Neural progenitor cell (in vitro differentiated cells): ENCODE data around the gene RAI1. TPM values are rescaled to one million over a fixed set of nuclear protein-coding genes. Genes with fewer than 3 reads are reported as not detected.

Source experiments
- DNase-seq: peaks from one replicate; pipeline ENCODE4 v3.0.0-alpha.2; 2016; ENCODE audit warnings: low spot score
- H2AFZ ChIP-seq: fragments of 200-600 bp; sonication (generic); replicated peaks from 2 replicates; pipeline ENCODE4 v1.6.1; 2016; ENCODE audit warnings: antibody characterized with exemption
- H3F3A ChIP-seq: fragments of 200-600 bp; sonication (generic); 2 replicates; pipeline ENCODE4 v1.6.1; 2016; ENCODE audit warnings: antibody characterized with exemption, low read depth
- H3K27ac ChIP-seq: fragments of 200-600 bp; sonication (generic); 2 replicates; pipeline ENCODE4 v1.5.1; 2016; ENCODE audit warnings: mild to moderate bottlenecking
- H3K27me3 ChIP-seq: fragments of 200-600 bp; sonication (generic); 2 replicates; pipeline ENCODE4 v1.6.1; 2016; ENCODE audit warnings: mild to moderate bottlenecking, moderate library complexity
- H3K36me3 ChIP-seq: fragments of 200-600 bp; sonication (generic); 2 replicates; pipeline ENCODE4 v1.5.1; 2016
- H3K4me1 ChIP-seq: fragments of 200-600 bp; sonication (generic); 2 replicates; pipeline ENCODE4 v1.6.1; 2016; ENCODE audit warnings: mixed run types
- H3K4me2 ChIP-seq: fragments of 200-600 bp; sonication (generic); 2 replicates; pipeline ENCODE4 v1.6.1; 2016
- H3K4me3 ChIP-seq: fragments of 200-600 bp; sonication (generic); 2 replicates; pipeline ENCODE4 v1.5.1; 2016
- H3K79me2 ChIP-seq: fragments of 200-600 bp; sonication (generic); 2 replicates; pipeline ENCODE4 v1.6.1; 2016; ENCODE audit warnings: low read depth
- H3K9ac ChIP-seq: fragments of 200-600 bp; sonication (generic); 2 replicates; pipeline ENCODE4 v1.6.1; 2016
- H3K9me3 ChIP-seq: fragments of 200-600 bp; sonication (generic); 2 replicates; pipeline ENCODE4 v1.5.1; 2016; ENCODE audit warnings: low read depth
- H4K20me1 ChIP-seq: fragments of 200-600 bp; sonication (generic); 2 replicates; pipeline ENCODE4 v1.6.1; 2016; ENCODE audit warnings: low read depth
- H3K27ac Mint-ChIP-seq: 3 replicates; pipeline ENCODE4 v1.8.0; 2021; ENCODE audit warnings: mixed read lengths
- H3K27me3 Mint-ChIP-seq: 2 replicates; pipeline ENCODE4 v1.8.0; 2022; ENCODE audit warnings: low read depth, mild to moderate bottlenecking, inconsistent platforms, moderate library complexity, mixed read lengths; ENCODE audit not compliant: insufficient read depth
- H3K36me3 Mint-ChIP-seq: 3 replicates; pipeline ENCODE4 v1.8.0; 2021; ENCODE audit warnings: mixed read lengths
- H3K4me1 Mint-ChIP-seq: 3 replicates; pipeline ENCODE4 v1.8.0; 2021; ENCODE audit warnings: mixed read lengths
- H3K4me3 Mint-ChIP-seq: 3 replicates; pipeline ENCODE4 v1.8.0; 2021; ENCODE audit warnings: mild to moderate bottlenecking, moderate library complexity, mixed read lengths
- H3K9me3 Mint-ChIP-seq: 3 replicates; pipeline ENCODE4 v1.8.0; 2020; ENCODE audit warnings: mixed read lengths
- CTCF ChIP-seq: fragments of 200-600 bp; sonication (generic); IDR thresholded peaks from 2 replicates; pipeline ENCODE4 v1.5.1; 2017; ENCODE audit warnings: antibody characterized with exemption, mild to moderate bottlenecking
- EZH2 ChIP-seq: fragments of 200-600 bp; sonication (generic); IDR thresholded peaks from 2 replicates; pipeline ENCODE4 v1.6.1; 2017; ENCODE audit warnings: antibody characterized with exemption, mild to moderate bottlenecking, moderate library complexity
- EZH2phosphoT487 ChIP-seq: fragments of 200-600 bp; sonication (generic); IDR thresholded peaks from 2 replicates; pipeline ENCODE4 v1.6.1; 2017; ENCODE audit warnings: antibody characterized with exemption
- total RNA-seq: library from RNA; depleted of rRNA; stranded (reverse); fragments of >200 nt; gene quantifications from 2 replicates; pipeline ENCODE4 v1.2.3, GENCODE V29; 2015; ENCODE audit warnings: low replicate concordance

Gene RAI1
- total RNA-seq, 1 donor from 2014 or later, result 27.4 TPM

GRCh38 chr17:17716837-17717523, 35.7 kb downstream of the RAI1 start:
- peaks cover 3% of the 10 kb centered on the region for H3K79me2 ChIP-seq
- H2AFZ ChIP-seq, result no peak overlapping the region
- H3K27ac ChIP-seq, result no peak overlapping the region
- no peaks in the 10 kb centered on the region for H3K9me3 ChIP-seq
- H3K4me1 ChIP-seq, result peaks cover 8% of the 10 kb centered on the region
- H3K27me3 Mint-ChIP-seq, result peaks cover 6% of the 10 kb centered on the region
- no peak overlapping the region for H3K4me3 ChIP-seq
- TF ChIP-seq EZH2 (no peak), CTCF (no peak), EZH2phosphoT487 (no peak)
- H3K27ac Mint-ChIP-seq, result no peak overlapping the region
- no peak overlapping the region for H3K4me2 ChIP-seq
- H3K36me3 Mint-ChIP-seq, result peaks cover 6% of the 10 kb centered on the region
- DNase-seq, result no peak
- no peaks in the 10 kb centered on the region for H3K36me3 ChIP-seq
- peaks cover 6% of the 10 kb centered on the region for H3F3A ChIP-seq
- peaks cover 75% of the 10 kb centered on the region for H3K4me1 Mint-ChIP-seq
- H3K9ac ChIP-seq, result no peak overlapping the region
- no peak overlapping the region for H3K4me3 Mint-ChIP-seq
- H3K9me3 Mint-ChIP-seq, result no peaks in the 10 kb centered on the region
- H3K27me3 ChIP-seq, result peaks cover 69% of the 10 kb centered on the region
- peaks cover 100% of the 10 kb centered on the region for H4K20me1 ChIP-seq

GRCh38 chr17:17718251-17718650, 37.0 kb downstream of the RAI1 start:
- Histone ChIP-seq H3K9me3 (no peaks in the 10 kb centered on the region), H3K4me1 (peaks cover 13% of the 10 kb centered on the region), H3K36me3 (no peaks in the 10 kb centered on the region), H2AFZ (no peak overlapping the region), H3K9ac (no peak overlapping the region), H3K4me3 (no peak overlapping the region), H3K4me2 (no peak overlapping the region), H3K79me2 (peaks cover 1% of the 10 kb centered on the region), H3K27me3 (peaks cover 81% of the 10 kb centered on the region), H3F3A (peaks cover 13% of the 10 kb centered on the region), H4K20me1 (peaks cover 100% of the 10 kb centered on the region), H3K27ac (no peak overlapping the region)
- Mint-ChIP-seq H3K27ac (no peak overlapping the region), H3K4me1 (peaks cover 75% of the 10 kb centered on the region), H3K27me3 (peaks cover 9% of the 10 kb centered on the region), H3K36me3 (peaks cover 6% of the 10 kb centered on the region), H3K9me3 (no peaks in the 10 kb centered on the region), H3K4me3 (no peak overlapping the region)
- no peak for DNase-seq
- TF ChIP-seq EZH2 (no peak), EZH2phosphoT487 (no peak), CTCF (no peak)

GRCh38 chr17:17719199-17719940, 38.1 kb downstream of the RAI1 start:
- peaks cover 6% of the 10 kb centered on the region for H3K36me3 Mint-ChIP-seq
- peaks cover 6% of the 10 kb centered on the region for H3K27me3 Mint-ChIP-seq
- no peaks in the 10 kb centered on the region for H3K9me3 Mint-ChIP-seq
- Histone ChIP-seq H3K27ac (no peak overlapping the region), H3K9ac (no peak overlapping the region), H3K36me3 (no peaks in the 10 kb centered on the region), H3K9me3 (no peaks in the 10 kb centered on the region), H3K4me1 (peaks cover 13% of the 10 kb centered on the region), H3K27me3 (peaks cover 86% of the 10 kb centered on the region), H3K79me2 (no peaks in the 10 kb centered on the region), H3K4me2 (no peak overlapping the region), H3F3A (peaks cover 22% of the 10 kb centered on the region), H2AFZ (no peak overlapping the region), H3K4me3 (no peak overlapping the region), H4K20me1 (peaks cover 99% of the 10 kb centered on the region)
- DNase-seq, result no peak
- H3K4me3 Mint-ChIP-seq, result no peak overlapping the region
- H3K27ac Mint-ChIP-seq, result no peak overlapping the region
- TF ChIP-seq CTCF (no peak), EZH2phosphoT487 (no peak), EZH2 (no peak)
- peaks cover 67% of the 10 kb centered on the region for H3K4me1 Mint-ChIP-seq
